Measurements from ENCODE around the gene KIF2C. TPM values are rescaled to one million over a fixed set of nuclear protein-coding genes. Genes with fewer than 3 reads are reported as not detected.

KIF2C gene
- total and polyA plus RNA-seq, 7 experiments from 2014 or later: 0.32 to 69.3 (median 0.82) TPM; not detected in 1

DNA sequence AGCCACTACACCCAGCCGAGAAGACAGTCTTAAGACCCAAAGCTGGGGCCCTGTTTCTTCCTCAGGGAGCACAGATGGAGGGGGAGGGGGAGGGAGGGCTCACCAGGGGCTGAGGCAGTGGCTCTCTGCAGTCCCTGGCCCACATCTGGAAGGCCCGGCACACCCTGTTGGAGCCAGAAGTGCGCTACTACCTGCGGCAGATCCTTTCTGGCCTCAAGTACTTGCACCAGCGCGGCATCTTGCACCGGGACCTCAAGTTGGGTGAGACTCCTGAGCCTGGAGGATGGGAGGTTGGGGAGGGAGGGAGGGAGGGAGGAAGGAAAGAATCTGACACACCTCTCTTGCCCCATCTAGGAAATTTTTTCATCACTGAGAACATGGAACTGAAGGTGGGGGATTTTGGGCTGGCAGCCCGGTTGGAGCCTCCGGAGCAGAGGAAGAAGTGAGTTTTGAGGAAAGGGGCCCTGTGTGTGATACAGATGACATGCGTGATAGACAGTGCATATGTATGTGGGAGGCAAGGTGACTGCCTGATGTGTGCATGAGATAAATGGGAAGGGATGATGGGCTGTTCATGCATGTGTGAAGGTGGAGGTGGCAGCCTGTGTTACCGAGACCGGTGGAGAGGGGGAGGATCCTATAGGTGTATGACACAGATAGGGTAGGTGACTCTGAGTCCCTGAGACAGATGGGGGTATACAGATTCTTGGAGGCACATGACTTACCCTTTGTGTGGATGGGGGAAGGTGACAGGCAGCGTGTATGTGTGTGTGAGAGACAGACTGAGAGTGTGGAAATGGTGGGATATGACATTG is 62.1 kb downstream of the KIF2C start:
- Mint-ChIP-seq H3K27ac (peak overlapping the region; percentile 84 to 98 (median 93)), H3K27me3 (no peaks in the 10 kb centered on the region), H3K4me3 (peak overlapping the region; percentile 85 to 97 (median 92)), H3K9me3 (peaks cover 0 to 2% (median 0%) of the 10 kb centered on the region in 11 donors), H3K36me3 (peaks cover 11 to 40% (median 29%) of the 10 kb centered on the region in 5 donors), H3K4me1 (peaks cover 19 to 52% (median 38%) of the 10 kb centered on the region in 7 donors)
- POLR2A ChIA-PET: interaction anchor here (0.6 to 18.7 kb wide), 14 partner anchors 10 to 210 kb away, joined by 3 to 709 read pairs (median 14); partner anchors contain the start of genes BEST4, BTBD19, EIF2B3 and HECTD3
- peak overlapping the region; percentile 94 for H3K27ac ChIP-seq (ENCODE audit: low read depth, low read length)
- intact Hi-C loops (cut with micrococcal nuclease): loop anchor here (1.0 to 10.0 kb wide), 13 partner anchors 8 to 885 kb away; partner anchors contain the start of genes GPBP1L1 (in 2 of the 2), RNU5D-1 (in 2 of the 2), RPS8 (in 2 of the 2) and TESK2 (in 2 of the 2)
- H3K4me1 ChIP-seq (ENCODE audit: control insufficient read depth in 2 of 2, insufficient read depth in 2 of 2, low read length in 2 of 2): peaks cover 19 to 28% of the 10 kb centered on the region in 2 donors
- ATAC-seq: no peak
- H3K27me3 ChIP-seq (ENCODE audit: control insufficient read depth in 2 of 2, insufficient read depth in 2 of 2, low read length in 2 of 2): no peaks in the 10 kb centered on the region
- H3K36me3 ChIP-seq (ENCODE audit: control insufficient read depth in 2 of 3, insufficient read depth in 3 of 3, low read length in 3 of 3): peaks cover 14 to 45% (median 18%) of the 10 kb centered on the region in 3 experiments
- H3K4me3 ChIP-seq (ENCODE audit: low read length): peak overlapping the region; percentile 66
- DNase-seq: peak in 4 of 9 donors; percentile 33 to 62 (median 50)
- H3K9me3 ChIP-seq (ENCODE audit: control insufficient read depth in 2 of 3, low read length in 3 of 3): no peaks in the 10 kb centered on the region
- CTCF ChIA-PET: interaction anchor here (0.6 to 3.1 kb wide), 5 partner anchors 7 to 26 kb away, joined by 5 to 44 read pairs (median 11); partner anchors contain the start of genes BTBD19 and RPS8

GRCh38 chr1:44802306-44803061 is 62.8 kb downstream of the KIF2C start:
- Histone ChIP-seq H3K4me1 (ENCODE audit: control insufficient read depth in 2 of 2, insufficient read depth in 2 of 2, low read length in 2 of 2) (peaks cover 27 to 36% of the 10 kb centered on the region in 2 donors), H3K36me3 (ENCODE audit: control insufficient read depth in 2 of 3, insufficient read depth in 3 of 3, low read length in 3 of 3) (peaks cover 14 to 47% (median 18%) of the 10 kb centered on the region in 3 experiments), H3K9me3 (ENCODE audit: control insufficient read depth in 2 of 3, low read length in 3 of 3) (no peaks in the 10 kb centered on the region), H3K4me3 (ENCODE audit: low read length) (peak overlapping the region; percentile 66), H3K27ac (ENCODE audit: low read depth, low read length) (peak overlapping the region; percentile 94), H3K27me3 (ENCODE audit: control insufficient read depth in 2 of 2, insufficient read depth in 2 of 2, low read length in 2 of 2) (no peaks in the 10 kb centered on the region)
- peaks cover 0 to 2% (median 0%) of the 10 kb centered on the region in 11 donors for H3K9me3 Mint-ChIP-seq
- POLR2A ChIA-PET: interaction anchor here (0.7 to 18.7 kb wide), 5 partner anchors 9 to 81 kb away, joined by 3 to 709 read pairs (median 4); partner anchors contain the start of genes BTBD19 and RPS8
- H3K27ac Mint-ChIP-seq: peak overlapping the region; percentile 84 to 98 (median 93)
- ATAC-seq (no peak), DNase-seq (peak in 1 of 9 donors; percentile 11)
- peaks cover 11 to 45% (median 34%) of the 10 kb centered on the region in 5 donors for H3K36me3 Mint-ChIP-seq
- H3K27me3 Mint-ChIP-seq: no peaks in the 10 kb centered on the region
- peak overlapping the region; percentile 85 to 97 (median 92) for H3K4me3 Mint-ChIP-seq
- CTCF ChIA-PET: interaction anchor here (0.6 to 3.1 kb wide), 3 partner anchors 10 to 780 kb away, joined by 3 to 44 read pairs (median 5); no protein-coding TSS in a partner anchor
- H3K4me1 Mint-ChIP-seq: peaks cover 27 to 58% (median 46%) of the 10 kb centered on the region in 7 donors
- intact Hi-C loops (cut with micrococcal nuclease): loop anchor here (5.0 to 10.0 kb wide), 3 partner anchors 402 to 692 kb away; partner anchors contain the start of genes TESK2 (in 2 of the 2) and ZSWIM5 (in 1 of the 2)

GRCh38 chr1:44803062-44803311 is 63.4 kb downstream of the KIF2C start:
- H3K4me1 Mint-ChIP-seq: peaks cover 30 to 63% (median 51%) of the 10 kb centered on the region in 7 donors
- peaks cover 14 to 47% (median 18%) of the 10 kb centered on the region in 3 experiments for H3K36me3 ChIP-seq (ENCODE audit: control insufficient read depth in 2 of 3, insufficient read depth in 3 of 3, low read length in 3 of 3)
- ChIA-PET CTCF (interaction anchor here (0.6 kb wide), 1 partner anchor 780 kb away, joined by 3 read pairs; no protein-coding TSS in a partner anchor), POLR2A (interaction anchor here (1.1 to 18.7 kb wide), 4 partner anchors 9 to 81 kb away, joined by 3 to 709 read pairs (median 154); partner anchors contain the start of genes BTBD19 and RNU5D-1)
- H3K36me3 Mint-ChIP-seq: peaks cover 11 to 45% (median 34%) of the 10 kb centered on the region in 5 donors
- peaks cover 32 to 41% of the 10 kb centered on the region in 2 donors for H3K4me1 ChIP-seq (ENCODE audit: control insufficient read depth in 2 of 2, insufficient read depth in 2 of 2, low read length in 2 of 2)
- no peaks in the 10 kb centered on the region for H3K27me3 Mint-ChIP-seq
- peak overlapping the region; percentile 79 to 95 (median 93) for H3K27ac Mint-ChIP-seq
- DNase-seq: peak in 1 of 9 donors; percentile 8
- H3K27ac ChIP-seq (ENCODE audit: low read depth, low read length): peak overlapping the region; percentile 94
- H3K27me3 ChIP-seq (ENCODE audit: control insufficient read depth in 2 of 2, insufficient read depth in 2 of 2, low read length in 2 of 2): no peaks in the 10 kb centered on the region
- intact Hi-C loops (cut with micrococcal nuclease): loop anchor here (5.0 to 10.0 kb wide), 3 partner anchors 402 to 692 kb away; partner anchors contain the start of genes TESK2 (in 2 of the 2) and ZSWIM5 (in 1 of the 2)
- peak overlapping the region; percentile 31 to 97 (median 87) for H3K4me3 Mint-ChIP-seq
- no peak for ATAC-seq
- peaks cover 0 to 2% (median 0%) of the 10 kb centered on the region in 11 donors for H3K9me3 Mint-ChIP-seq
- no peak overlapping the region for H3K4me3 ChIP-seq (ENCODE audit: low read length)
- no peaks in the 10 kb centered on the region for H3K9me3 ChIP-seq (ENCODE audit: control insufficient read depth in 2 of 3, low read length in 3 of 3)

GRCh38 chr1:44803312-44804095 is 63.9 kb downstream of the KIF2C start:
- Mint-ChIP-seq H3K27me3 (no peaks in the 10 kb centered on the region), H3K9me3 (peaks cover 0 to 2% (median 0%) of the 10 kb centered on the region in 11 donors), H3K4me1 (peaks cover 31 to 67% (median 55%) of the 10 kb centered on the region in 7 donors), H3K4me3 (peak overlapping the region; percentile 31 to 97 (median 87)), H3K27ac (peak overlapping the region; percentile 79 to 95 (median 93)), H3K36me3 (peaks cover 11 to 45% (median 34%) of the 10 kb centered on the region in 5 donors)
- intact Hi-C loops (cut with micrococcal nuclease): loop anchor here (5.0 to 10.0 kb wide), 3 partner anchors 401 to 691 kb away; partner anchors contain the start of genes TESK2 (in 2 of the 2) and ZSWIM5 (in 1 of the 2)
- no peaks in the 10 kb centered on the region for H3K9me3 ChIP-seq (ENCODE audit: control insufficient read depth in 2 of 3, low read length in 3 of 3)
- H3K4me3 ChIP-seq (ENCODE audit: low read length): no peak overlapping the region
- peaks cover 14 to 47% (median 18%) of the 10 kb centered on the region in 3 experiments for H3K36me3 ChIP-seq (ENCODE audit: control insufficient read depth in 2 of 3, insufficient read depth in 3 of 3, low read length in 3 of 3)
- no peaks in the 10 kb centered on the region for H3K27me3 ChIP-seq (ENCODE audit: control insufficient read depth in 2 of 2, insufficient read depth in 2 of 2, low read length in 2 of 2)
- H3K27ac ChIP-seq (ENCODE audit: low read depth, low read length): peak overlapping the region; percentile 94
- ChIA-PET CTCF (no interaction called here), POLR2A (interaction anchor here (0.9 to 18.7 kb wide), 4 partner anchors 8 to 72 kb away, joined by 3 to 709 read pairs (median 154); partner anchors contain the start of genes BTBD19 and RNU5D-1)
- DNase-seq (peak in 1 of 9 donors; percentile 9), ATAC-seq (no peak)
- peaks cover 37 to 46% of the 10 kb centered on the region in 2 donors for H3K4me1 ChIP-seq (ENCODE audit: control insufficient read depth in 2 of 2, insufficient read depth in 2 of 2, low read length in 2 of 2)

DNA sequence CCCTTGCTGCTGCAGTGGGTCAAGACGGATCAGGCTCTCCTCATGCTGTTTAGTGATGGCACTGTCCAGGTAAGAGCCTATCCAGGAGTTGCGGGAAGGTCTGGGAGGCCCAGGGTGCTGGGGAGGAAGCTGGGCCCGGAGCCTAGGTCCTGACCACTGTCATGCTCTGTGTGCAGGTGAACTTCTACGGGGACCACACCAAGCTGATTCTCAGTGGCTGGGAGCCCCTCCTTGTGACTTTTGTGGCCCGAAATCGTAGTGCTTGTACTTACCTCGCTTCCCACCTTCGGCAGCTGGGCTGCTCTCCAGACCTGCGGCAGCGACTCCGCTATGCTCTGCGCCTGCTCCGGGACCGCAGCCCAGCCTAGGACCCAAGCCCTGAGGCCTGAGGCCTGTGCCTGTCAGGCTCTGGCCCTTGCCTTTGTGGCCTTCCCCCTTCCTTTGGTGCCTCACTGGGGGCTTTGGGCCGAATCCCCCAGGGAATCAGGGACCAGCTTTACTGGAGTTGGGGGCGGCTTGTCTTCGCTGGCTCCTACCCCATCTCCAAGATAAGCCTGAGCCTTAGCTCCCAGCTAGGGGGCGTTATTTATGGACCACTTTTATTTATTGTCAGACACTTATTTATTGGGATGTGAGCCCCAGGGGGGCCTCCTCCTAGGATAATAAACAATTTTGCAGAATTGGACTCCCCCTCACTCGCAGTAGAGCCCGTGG is 65.8 kb downstream of the KIF2C start:
- Mint-ChIP-seq H3K9me3 (peaks cover 0 to 2% (median 0%) of the 10 kb centered on the region in 11 donors), H3K36me3 (peaks cover 11 to 47% (median 34%) of the 10 kb centered on the region in 5 donors), H3K4me1 (peaks cover 42 to 75% (median 67%) of the 10 kb centered on the region in 7 donors), H3K27me3 (peaks cover 0 to 3% (median 0%) of the 10 kb centered on the region in 5 donors), H3K4me3 (peak overlapping the region in 9 of 10 donors; percentile 14 to 59 (median 47)), H3K27ac (peak overlapping the region; percentile 40 to 96 (median 90))
- H3K36me3 ChIP-seq (ENCODE audit: control insufficient read depth in 2 of 3, insufficient read depth in 3 of 3, low read length in 3 of 3): peaks cover 14 to 46% (median 18%) of the 10 kb centered on the region in 3 experiments
- CTCF ChIA-PET: interaction anchor here (1.1 kb wide), 1 partner anchor 21 kb away, joined by 3 read pairs; no protein-coding TSS in a partner anchor
- ATAC-seq (no peak), DNase-seq (peak in 1 of 9 donors; percentile 12)
- intact Hi-C loops (cut with micrococcal nuclease): loop anchor here (5.0 to 10.0 kb wide), 3 partner anchors 399 to 777 kb away; partner anchors contain the start of genes TESK2 (in 2 of the 2), NASP (in 1 of the 2) and ZSWIM5 (in 1 of the 2)
- POLR2A ChIA-PET: interaction anchor here (0.9 to 18.7 kb wide), 5 partner anchors 10 to 206 kb away, joined by 3 to 709 read pairs (median 17); partner anchors contain the start of gene HECTD3
- no peaks in the 10 kb centered on the region for H3K27me3 ChIP-seq (ENCODE audit: control insufficient read depth in 2 of 2, insufficient read depth in 2 of 2, low read length in 2 of 2)
- peaks cover 56 to 62% of the 10 kb centered on the region in 2 donors for H3K4me1 ChIP-seq (ENCODE audit: control insufficient read depth in 2 of 2, insufficient read depth in 2 of 2, low read length in 2 of 2)
- no peak overlapping the region for H3K4me3 ChIP-seq (ENCODE audit: low read length)
- H3K9me3 ChIP-seq (ENCODE audit: control insufficient read depth in 2 of 3, low read length in 3 of 3): no peaks in the 10 kb centered on the region
- H3K27ac ChIP-seq (ENCODE audit: low read depth, low read length): peak overlapping the region; percentile 91
